Pancreas (tissue), 10 donors: Measurements from ENCODE around the gene DHRS1. TPM values are rescaled to one million over a fixed set of nuclear protein-coding genes. Genes with fewer than 3 reads are reported as not detected.

Experiments
- ATAC-seq, 4 donors: fragments of 200-7000 bp; cut with Tn5 transposase; one replicate each; pipeline versions ENCODE4 v1.8.0 to v1.9.1; 2020; ENCODE audit warnings: mild to moderate bottlenecking in 4 of 4, moderate library complexity in 4 of 4
- DNase-seq, 6 donors: peaks; one replicate each; pipeline ENCODE4 v3.0.0-alpha.2; 2020
- FAIRE-seq: peaks from 2 replicates; lab custom pipeline; 2012; peaks lifted over from hg19 to GRCh38; lab: Jason Lieb, UNC
- H3K27ac ChIP-seq, 4 donors: fragments of 200-600 bp; sonication (generic); 1 replicate in 3 of 4; 2 replicates in 1 of 4; pipeline versions ENCODE4 v1.5.0 to v1.8.0; 2020
- H3K27me3 ChIP-seq, 4 donors: fragments of 200-600 bp; one replicate each; pipeline ENCODE4 v1.8.0; 2021
- H3K36me3 ChIP-seq, 3 donors: fragments of 200-600 bp; sonication (generic) in 1 of 3; one replicate each; pipeline versions ENCODE4 v1.5.0 to v1.8.0; 2020 to 2021
- H3K4me1 ChIP-seq, 3 donors: fragments of 200-600 bp; one replicate each; pipeline ENCODE4 v1.8.0; 2021
- H3K4me3 ChIP-seq, 4 donors: fragments of 200-600 bp; sonication (generic) in 2 of 4; one replicate each; pipeline versions ENCODE4 v1.5.0 to v1.8.0; 2020 to 2021
- H3K9me3 ChIP-seq, 4 donors: fragments of 200-600 bp; one replicate each; pipeline ENCODE4 v1.8.0; 2021
- WGBS, 2 donors: extraction: QIAGEN DNeasy Blood & Tissue Kit; methylation state at CpG; one replicate each; pipeline ENCODE4 v1.1.7; 2013; 5-methylcytosine and 5-hydroxymethylcytosine counted together
- intact Hi-C, 3 donors: fragments of 100-400 bp; cut with DNase I; formaldehyde crosslinking; loops; one replicate each; pipeline versions ENCODE4 v1.11.1 to v1.14.2; 2022
- polyA plus RNA-seq, 2 donors: library from polyadenylated mRNA; stranded (reverse); fragments of 200-250 nt; gene quantifications; one replicate each; pipeline ENCODE4 v1.2.3, GENCODE V29; 2013
- total RNA-seq, 6 donors: library from RNA; stranded (reverse); fragmentation: NEBNext Ultra II Directional in 4 of 6; extraction: Animal tissue kit (Norgen Biotek cat#: 25700) in 4 of 6; gene quantifications; one replicate each; pipeline versions ENCODE4 v1.2.1 to v1.2.4, GENCODE V29; 2021 to 2023
- TF ChIP-seq, protein P1 (sequence below), 4 donors: fragments of 200-600 bp; sonication (generic) in 3 of 4; IDR thresholded peaks; one replicate each; pipeline versions ENCODE4 v1.5.0 to v1.8.0; 2021; ENCODE audit warnings: antibody characterized with exemption in 4 of 4
- donor health status: healthy with polysubstance abuse.
- donor health status: DM: no; HTN: no; CAD: no; lungs with moderate emphysema.
- donor health status: DM: no; HTN: no; CAD: no.
- donor health status: control.
- donor health status: control.
- donor health status: Bipolar disorder and iron deficiency.
- donor health status: DM: yes; HTN: yes; CAD: no.
- donor health status: DM: no; HTN: no; CAD: no.
- donor health status: DM: no; HTN: no; CAD: no.
- donor health status: DM: yes; HTN: yes; CAD: no.

Gene DHRS1
- total and polyA plus RNA-seq, 8 donors = 6.1 to 21.1 (median 13.6) TPM

DNA sequence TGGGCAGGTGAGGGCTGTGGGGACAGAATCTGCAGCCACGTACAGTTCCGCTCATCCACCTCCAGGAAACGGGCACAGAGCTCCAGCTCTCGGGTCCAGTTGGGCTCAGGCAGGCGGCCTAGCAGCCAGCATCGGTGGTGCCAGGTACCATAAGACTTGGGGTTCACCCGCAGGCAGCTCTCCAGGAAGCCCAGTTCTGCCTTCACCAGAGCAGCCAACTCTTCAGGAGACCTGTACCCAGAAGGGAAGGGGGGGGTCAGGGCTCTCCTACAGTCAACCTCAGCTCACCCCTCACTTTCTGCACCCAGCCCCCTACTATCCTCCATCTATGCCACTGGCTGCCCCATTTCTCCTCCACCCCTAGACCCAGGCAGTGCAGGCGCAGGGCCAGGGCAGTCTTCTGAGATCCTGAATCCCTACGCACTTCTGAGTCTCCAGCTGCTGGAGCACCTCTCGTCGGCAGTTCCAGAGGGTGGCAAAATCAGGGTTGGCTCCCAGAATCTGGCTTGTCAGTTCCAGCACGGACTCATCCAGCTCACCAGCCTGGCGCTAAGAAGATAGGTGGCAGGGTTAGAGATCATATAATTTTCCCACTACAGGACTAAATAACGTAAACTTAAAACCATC is 29.6 kb downstream of the DHRS1 start:
- Histone ChIP-seq H3K36me3 (peaks cover 0 to 18% (median 0%) of the 10 kb centered on the region in 3 donors), H3K27ac (no peak overlapping the region), H3K4me3 (no peak overlapping the region), H3K27me3 (no peaks in the 10 kb centered on the region), H3K4me1 (peaks cover 11 to 22% (median 18%) of the 10 kb centered on the region in 3 donors), H3K9me3 (no peaks in the 10 kb centered on the region)
- no peak for ATAC-seq
- no peak for FAIRE-seq
- intact Hi-C loops = no loop called here
- DNase-seq = peak in 2 of 6 donors; percentile 34 to 69
- WGBS, 2 donors = 92 to 96% methylated on average over 14 of the region's 14 CpGs
- TF ChIP-seq, protein P1, sequence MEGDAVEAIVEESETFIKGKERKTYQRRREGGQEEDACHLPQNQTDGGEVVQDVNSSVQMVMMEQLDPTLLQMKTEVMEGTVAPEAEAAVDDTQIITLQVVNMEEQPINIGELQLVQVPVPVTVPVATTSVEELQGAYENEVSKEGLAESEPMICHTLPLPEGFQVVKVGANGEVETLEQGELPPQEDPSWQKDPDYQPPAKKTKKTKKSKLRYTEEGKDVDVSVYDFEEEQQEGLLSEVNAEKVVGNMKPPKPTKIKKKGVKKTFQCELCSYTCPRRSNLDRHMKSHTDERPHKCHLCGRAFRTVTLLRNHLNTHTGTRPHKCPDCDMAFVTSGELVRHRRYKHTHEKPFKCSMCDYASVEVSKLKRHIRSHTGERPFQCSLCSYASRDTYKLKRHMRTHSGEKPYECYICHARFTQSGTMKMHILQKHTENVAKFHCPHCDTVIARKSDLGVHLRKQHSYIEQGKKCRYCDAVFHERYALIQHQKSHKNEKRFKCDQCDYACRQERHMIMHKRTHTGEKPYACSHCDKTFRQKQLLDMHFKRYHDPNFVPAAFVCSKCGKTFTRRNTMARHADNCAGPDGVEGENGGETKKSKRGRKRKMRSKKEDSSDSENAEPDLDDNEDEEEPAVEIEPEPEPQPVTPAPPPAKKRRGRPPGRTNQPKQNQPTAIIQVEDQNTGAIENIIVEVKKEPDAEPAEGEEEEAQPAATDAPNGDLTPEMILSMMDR (IDR thresholded peaks at IDR 0.05) = no peak

DNA sequence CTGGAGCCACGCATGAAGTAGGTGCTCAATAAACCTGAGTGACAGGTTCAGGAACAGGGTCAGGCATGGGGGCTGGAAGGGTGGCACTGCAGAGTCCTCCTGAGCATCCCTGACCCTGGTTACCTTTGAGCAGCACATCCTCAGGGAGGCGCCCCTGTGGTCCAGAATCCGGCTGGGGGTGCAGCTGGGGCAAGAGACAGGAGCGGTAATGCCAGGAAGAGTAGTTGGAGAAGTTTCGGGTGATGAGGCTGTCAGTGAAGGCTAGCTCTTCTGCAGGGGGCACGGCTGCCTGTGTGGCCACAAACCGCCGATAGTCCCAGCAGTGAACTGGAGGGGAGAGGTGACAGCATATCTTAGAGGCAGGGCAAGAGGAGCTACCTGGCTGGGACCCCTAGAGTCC is 30.2 kb downstream of the DHRS1 start:
- Histone ChIP-seq H3K4me1 (peaks cover 11 to 22% (median 18%) of the 10 kb centered on the region in 3 donors), H3K9me3 (no peaks in the 10 kb centered on the region), H3K36me3 (peaks cover 0 to 18% (median 0%) of the 10 kb centered on the region in 3 donors), H3K27ac (no peak overlapping the region), H3K27me3 (no peaks in the 10 kb centered on the region), H3K4me3 (no peak overlapping the region)
- ATAC-seq (no peak), DNase-seq (peak in 2 of 6 donors; percentile 9 to 33), FAIRE-seq (no peak)
- 94 to 96% methylated on average over 8 of the region's 8 CpGs for WGBS, 2 donors
- intact Hi-C loops = no loop called here
- TF ChIP-seq, protein P1 (IDR thresholded peaks at IDR 0.05) = no peak

DNA sequence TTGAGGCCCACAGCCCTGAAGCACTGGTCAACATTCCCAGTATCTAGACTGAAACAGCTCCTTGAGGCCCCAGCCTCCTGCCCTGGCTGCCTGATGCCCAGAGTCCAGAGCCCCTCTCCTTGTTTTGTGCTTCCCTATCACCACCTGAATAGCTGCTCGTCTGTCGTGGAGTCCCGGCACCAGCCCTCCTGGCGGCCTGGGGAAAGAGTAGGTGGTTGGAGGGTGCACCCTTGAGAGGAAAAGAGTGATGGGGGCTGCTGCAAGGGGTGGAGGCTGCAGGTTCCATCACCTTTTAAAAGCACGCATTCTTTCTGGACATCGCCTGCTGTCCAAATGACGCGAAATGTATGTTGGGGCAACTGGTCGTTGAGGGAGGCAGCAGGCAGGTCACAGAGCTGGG is 31.4 kb downstream of the DHRS1 start:
- H3K27ac ChIP-seq = no peak overlapping the region
- TF ChIP-seq, protein P1 (IDR thresholded peaks at IDR 0.05) = no peak
- WGBS, 2 donors = 91 to 94% methylated on average over 9 of the region's 9 CpGs
- intact Hi-C loops = no loop called here
- peaks cover 3 to 15% (median 11%) of the 10 kb centered on the region in 3 donors for H3K4me1 ChIP-seq
- FAIRE-seq (no peak), ATAC-seq (no peak), DNase-seq (peak in 2 of 6 donors; percentile 14 to 44)
- peaks cover 0 to 18% (median 0%) of the 10 kb centered on the region in 3 donors for H3K36me3 ChIP-seq
- no peak overlapping the region for H3K4me3 ChIP-seq
- no peaks in the 10 kb centered on the region for H3K9me3 ChIP-seq
- no peaks in the 10 kb centered on the region for H3K27me3 ChIP-seq

DNA sequence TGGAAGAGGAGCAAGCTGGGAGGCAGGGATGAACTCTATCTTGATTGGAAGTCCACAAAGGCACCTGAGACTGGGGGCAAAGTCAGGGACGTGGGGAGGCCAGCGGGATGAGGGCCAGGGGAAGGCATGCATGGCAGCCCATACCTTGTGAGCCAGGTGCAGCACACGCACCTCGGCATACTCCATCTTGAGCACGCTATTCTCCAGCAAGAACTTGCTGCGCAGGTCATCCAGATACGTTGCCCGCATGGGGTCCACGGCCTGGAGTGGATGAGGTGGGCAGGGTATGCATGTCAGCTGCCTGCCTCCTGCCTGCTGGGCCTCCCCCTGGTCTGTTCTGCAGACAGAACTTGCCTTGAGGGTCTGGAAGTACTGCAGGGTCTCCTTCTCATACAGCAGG is 32.1 kb downstream of the DHRS1 start:
- no peak overlapping the region for H3K4me3 ChIP-seq
- DNase-seq (peak in 2 of 6 donors; percentile 20 to 50), ATAC-seq (no peak), FAIRE-seq (no peak)
- no peaks in the 10 kb centered on the region for H3K9me3 ChIP-seq
- TF ChIP-seq, protein P1 (IDR thresholded peaks at IDR 0.05) = no peak
- peaks cover 0 to 8% (median 4%) of the 10 kb centered on the region in 3 donors for H3K4me1 ChIP-seq
- H3K27me3 ChIP-seq = no peaks in the 10 kb centered on the region
- peaks cover 0 to 18% (median 0%) of the 10 kb centered on the region in 3 donors for H3K36me3 ChIP-seq
- intact Hi-C loops = no loop called here
- WGBS, 2 donors = 89 to 93% methylated on average over 9 of the region's 9 CpGs
- H3K27ac ChIP-seq = no peak overlapping the region
